GM23338 (cell line): ENCODE measurements around the gene GJA4. TPM values are rescaled to one million over a fixed set of nuclear protein-coding genes. Genes with fewer than 3 reads are reported as not detected.

Experiments
- ATAC-seq: fragments of 200-7000 bp; cut with Tn5 transposase; 3 replicates; pipeline ENCODE4 v1.9.1; 2020
- DNase-seq: peaks from one replicate; pipeline ENCODE4 v3.0.0-alpha.2; 2015; ENCODE audit warnings: low spot score
- H2AFZ ChIP-seq: fragments of 200-600 bp; sonication (generic); 2 replicates; pipeline ENCODE4 v1.8.0; 2016; ENCODE audit warnings: antibody characterized with exemption, mild to moderate bottlenecking, moderate library complexity
- H3F3A ChIP-seq: fragments of 200-600 bp; sonication (generic); replicated peaks from 2 replicates; pipeline ENCODE4 v1.8.0; 2017; ENCODE audit warnings: antibody characterized with exemption, mixed run types, low read depth
- H3K27ac ChIP-seq: fragments of 200-600 bp; sonication (generic); 2 replicates; pipeline ENCODE4 v1.6.1; 2016; ENCODE audit warnings: low read depth
- H3K27me3 ChIP-seq: fragments of 200-600 bp; sonication (generic); 2 replicates; pipeline ENCODE4 v1.8.0; 2016; ENCODE audit warnings: mild to moderate bottlenecking, mixed run types, moderate library complexity; ENCODE audit not compliant: insufficient read depth
- H3K36me3 ChIP-seq: fragments of 200-600 bp; sonication (generic); 2 replicates; pipeline ENCODE4 v1.8.0; 2016; ENCODE audit warnings: mild to moderate bottlenecking; ENCODE audit not compliant: insufficient read depth
- H3K4me1 ChIP-seq: fragments of 200-600 bp; sonication (generic); 2 replicates; pipeline ENCODE4 v1.8.0; 2016; ENCODE audit warnings: mild to moderate bottlenecking, moderate library complexity; ENCODE audit not compliant: insufficient read depth
- H3K4me2 ChIP-seq: fragments of 200-600 bp; sonication (generic); 2 replicates; pipeline ENCODE4 v1.7.1; 2017; ENCODE audit warnings: mixed run types
- H3K4me3 ChIP-seq: fragments of 200-600 bp; sonication (generic); 2 replicates; pipeline ENCODE4 v1.6.1; 2016; ENCODE audit warnings: mixed run types
- H3K79me2 ChIP-seq: fragments of 200-600 bp; sonication (generic); replicated peaks from 2 replicates; pipeline ENCODE4 v1.8.0; 2017; ENCODE audit warnings: mild to moderate bottlenecking; ENCODE audit not compliant: insufficient read depth
- H3K9me2 ChIP-seq: fragments of 200-600 bp; sonication (generic); 2 replicates; pipeline ENCODE4 v1.8.0; 2017; ENCODE audit not compliant: insufficient read depth
- H4K20me1 ChIP-seq: fragments of 200-600 bp; sonication (generic); replicated peaks from 2 replicates; pipeline ENCODE4 v1.8.0; 2017; ENCODE audit warnings: mild to moderate bottlenecking; ENCODE audit not compliant: insufficient read depth
- H3K27ac Mint-ChIP-seq: 2 replicates; pipeline ENCODE4 v1.8.0; 2020; ENCODE audit warnings: inconsistent platforms, mild to moderate bottlenecking, moderate library complexity, mixed read lengths
- H3K27me3 Mint-ChIP-seq: 3 replicates; pipeline ENCODE4 v1.8.0; 2022; ENCODE audit warnings: low read depth, mild to moderate bottlenecking, moderate library complexity, mixed read lengths, inconsistent platforms; ENCODE audit not compliant: insufficient read depth, poor library complexity
- H3K36me3 Mint-ChIP-seq: 3 replicates; pipeline ENCODE4 v1.8.0; 2021; ENCODE audit warnings: low read depth, mild to moderate bottlenecking, inconsistent platforms, moderate library complexity, mixed read lengths
- H3K4me1 Mint-ChIP-seq: 3 replicates; pipeline ENCODE4 v1.8.0; 2020; ENCODE audit warnings: mild to moderate bottlenecking, inconsistent platforms, mixed read lengths
- H3K4me3 Mint-ChIP-seq: 3 replicates; pipeline ENCODE4 v1.8.0; 2021; ENCODE audit warnings: moderate library complexity, mild to moderate bottlenecking, inconsistent platforms, mixed read lengths
- H3K9me3 Mint-ChIP-seq: 3 replicates; pipeline ENCODE4 v1.8.0; 2020; ENCODE audit warnings: moderate library complexity, mild to moderate bottlenecking, inconsistent platforms, mixed read lengths
- CREB1 ChIP-seq: fragments of 250-450 bp; sonication (Bioruptor Pico); IDR thresholded peaks from 2 replicates; pipeline ENCODE4 v1.5.0; 2020; ENCODE audit warnings: low read depth, mild to moderate bottlenecking, moderate library complexity
- ETS1 ChIP-seq: IDR thresholded peaks from 2 replicates; pipeline ENCODE4 v1.6.1; 2016; ENCODE audit warnings: antibody characterized with exemption
- ZNF114 ChIP-seq: fragments of 250-450 bp; sonication (Bioruptor Pico); IDR thresholded peaks from 2 replicates; pipeline ENCODE4 v1.5.0; 2020; ENCODE audit warnings: mild to moderate bottlenecking, moderate library complexity
- ZNF331 ChIP-seq: fragments of 250-450 bp; sonication (Bioruptor Pico); IDR thresholded peaks from 2 replicates; pipeline ENCODE4 v1.5.0; 2020; ENCODE audit warnings: low read depth, mild to moderate bottlenecking, moderate library complexity
- ZNF462 ChIP-seq: fragments of 250-450 bp; sonication (Bioruptor Pico); IDR thresholded peaks from 2 replicates; pipeline ENCODE4 v1.5.0; 2020; ENCODE audit warnings: mild to moderate bottlenecking, moderate library complexity
- polyA plus RNA-seq: library from polyadenylated mRNA; unstranded; fragments of >200 nt; fragmentation: Nextera tagmentation; extraction: Ambion mirVana; gene quantifications from 2 replicates; pipeline ENCODE4 v1.2.1, GENCODE V29; 2016
- total RNA-seq: library from RNA; depleted of rRNA; stranded (reverse); fragments of >200 nt; shearing (Covaris generic); gene quantifications from 2 replicates; pipeline ENCODE4 v1.2.3, GENCODE V29; 2014
- TF ChIP-seq, protein P1 (sequence below), 2 experiments: fragments of 200-600 bp in 1 of 2; sonication (generic) in 1 of 2; conservative IDR thresholded peaks; 2 replicates each; pipeline versions ENCODE4 v1.5.1 to v1.6.1; 2016 to 2017; ENCODE audit warnings: antibody characterized with exemption in 2 of 2, low read depth in 2 of 2, mild to moderate bottlenecking in 2 of 2, moderate library complexity in 1 of 2
- TF ChIP-seq, protein P2 (sequence below): IDR thresholded peaks from one replicate; pipeline ENCODE4 v1.6.1; 2018; ENCODE audit warnings: antibody characterized with exemption; ENCODE audit not compliant: unreplicated experiment

Gene GJA4
- total and polyA plus RNA-seq, 2 experiments from 2014 or later, result 0.95 to 2.2 TPM

DNA sequence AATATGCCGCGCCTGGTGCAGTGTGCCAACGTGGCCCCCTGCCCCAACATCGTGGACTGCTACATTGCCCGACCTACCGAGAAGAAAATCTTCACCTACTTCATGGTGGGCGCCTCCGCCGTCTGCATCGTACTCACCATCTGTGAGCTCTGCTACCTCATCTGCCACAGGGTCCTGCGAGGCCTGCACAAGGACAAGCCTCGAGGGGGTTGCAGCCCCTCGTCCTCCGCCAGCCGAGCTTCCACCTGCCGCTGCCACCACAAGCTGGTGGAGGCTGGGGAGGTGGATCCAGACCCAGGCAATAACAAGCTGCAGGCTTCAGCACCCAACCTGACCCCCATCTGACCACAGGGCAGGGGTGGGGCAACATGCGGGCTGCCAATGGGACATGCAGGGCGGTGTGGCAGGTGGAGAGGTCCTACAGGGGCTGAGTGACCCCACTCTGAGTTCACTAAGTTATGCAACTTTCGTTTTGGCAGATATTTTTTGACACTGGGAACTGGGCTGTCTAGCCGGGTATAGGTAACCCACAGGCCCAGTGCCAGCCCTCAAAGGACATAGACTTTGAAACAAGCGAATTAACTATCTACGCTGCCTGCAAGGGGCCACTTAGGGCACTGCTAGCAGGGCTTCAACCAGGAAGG, 7.4 kb upstream of the GJA4 start:
- DNase-seq (no peak), ATAC-seq (no peak)
- no peaks in the 10 kb centered on the region for H3K36me3 ChIP-seq
- Mint-ChIP-seq H3K4me3 (no peak overlapping the region), H3K9me3 (no peaks in the 10 kb centered on the region), H3K36me3 (no peaks in the 10 kb centered on the region), H3K4me1 (peaks cover 7% of the 10 kb centered on the region), H3K27ac (no peak overlapping the region), H3K27me3 (peaks cover 27% of the 10 kb centered on the region)
- peaks cover 26% of the 10 kb centered on the region for H3K27me3 ChIP-seq
- H3K79me2 ChIP-seq, result no peaks in the 10 kb centered on the region
- TF ChIP-seq, protein P1, sequence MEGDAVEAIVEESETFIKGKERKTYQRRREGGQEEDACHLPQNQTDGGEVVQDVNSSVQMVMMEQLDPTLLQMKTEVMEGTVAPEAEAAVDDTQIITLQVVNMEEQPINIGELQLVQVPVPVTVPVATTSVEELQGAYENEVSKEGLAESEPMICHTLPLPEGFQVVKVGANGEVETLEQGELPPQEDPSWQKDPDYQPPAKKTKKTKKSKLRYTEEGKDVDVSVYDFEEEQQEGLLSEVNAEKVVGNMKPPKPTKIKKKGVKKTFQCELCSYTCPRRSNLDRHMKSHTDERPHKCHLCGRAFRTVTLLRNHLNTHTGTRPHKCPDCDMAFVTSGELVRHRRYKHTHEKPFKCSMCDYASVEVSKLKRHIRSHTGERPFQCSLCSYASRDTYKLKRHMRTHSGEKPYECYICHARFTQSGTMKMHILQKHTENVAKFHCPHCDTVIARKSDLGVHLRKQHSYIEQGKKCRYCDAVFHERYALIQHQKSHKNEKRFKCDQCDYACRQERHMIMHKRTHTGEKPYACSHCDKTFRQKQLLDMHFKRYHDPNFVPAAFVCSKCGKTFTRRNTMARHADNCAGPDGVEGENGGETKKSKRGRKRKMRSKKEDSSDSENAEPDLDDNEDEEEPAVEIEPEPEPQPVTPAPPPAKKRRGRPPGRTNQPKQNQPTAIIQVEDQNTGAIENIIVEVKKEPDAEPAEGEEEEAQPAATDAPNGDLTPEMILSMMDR (conservative IDR thresholded peaks at IDR 0.05; ENCODE audit: low read depth in 2 of 2), result no peak
- no peak overlapping the region for H3K4me2 ChIP-seq
- H3K27ac ChIP-seq, result no peak overlapping the region
- H2AFZ ChIP-seq, result no peak overlapping the region
- H3F3A ChIP-seq, result no peaks in the 10 kb centered on the region
- H3K4me1 ChIP-seq, result peaks cover 4% of the 10 kb centered on the region
- H4K20me1 ChIP-seq, result no peaks in the 10 kb centered on the region
- no peaks in the 10 kb centered on the region for H3K9me2 ChIP-seq
- H3K4me3 ChIP-seq, result no peak overlapping the region

DNA sequence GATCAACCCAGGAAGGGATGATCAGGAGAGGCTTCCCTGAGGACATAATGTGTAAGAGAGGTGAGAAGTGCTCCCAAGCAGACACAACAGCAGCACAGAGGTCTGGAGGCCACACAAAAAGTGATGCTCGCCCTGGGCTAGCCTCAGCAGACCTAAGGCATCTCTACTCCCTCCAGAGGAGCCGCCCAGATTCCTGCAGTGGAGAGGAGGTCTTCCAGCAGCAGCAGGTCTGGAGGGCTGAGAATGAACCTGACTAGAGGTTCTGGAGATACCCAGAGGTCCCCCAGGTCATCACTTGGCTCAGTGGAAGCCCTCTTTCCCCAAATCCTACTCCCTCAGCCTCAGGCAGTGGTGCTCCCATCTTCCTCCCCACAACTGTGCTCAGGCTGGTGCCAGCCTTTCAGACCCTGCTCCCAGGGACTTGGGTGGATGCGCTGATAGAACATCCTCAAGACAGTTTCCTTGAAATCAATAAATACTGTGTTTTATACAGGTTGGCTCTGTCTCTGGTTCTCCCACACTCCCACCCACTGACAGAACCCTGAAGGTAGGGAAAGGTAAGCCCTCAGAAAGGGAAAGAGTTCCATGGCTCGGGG, 6.8 kb upstream of the GJA4 start:
- Histone ChIP-seq H3K4me1 (no peaks in the 10 kb centered on the region; the same call in 1 of the 2 replicates), H3K36me3 (no peaks in the 10 kb centered on the region), H3K27ac (no peak overlapping the region), H3K4me2 (no peak overlapping the region), H3K79me2 (no peaks in the 10 kb centered on the region), H3K9me2 (no peaks in the 10 kb centered on the region), H3F3A (no peaks in the 10 kb centered on the region), H2AFZ (no peak overlapping the region), H3K4me3 (no peak overlapping the region), H3K27me3 (peaks cover 20% of the 10 kb centered on the region), H4K20me1 (no peaks in the 10 kb centered on the region)
- peaks cover 5% of the 10 kb centered on the region for H3K4me1 Mint-ChIP-seq
- no peak overlapping the region for H3K4me3 Mint-ChIP-seq
- no peaks in the 10 kb centered on the region for H3K9me3 Mint-ChIP-seq
- H3K36me3 Mint-ChIP-seq, result no peaks in the 10 kb centered on the region
- ATAC-seq (no peak), DNase-seq (no peak)
- H3K27me3 Mint-ChIP-seq, result peaks cover 21% of the 10 kb centered on the region
- H3K27ac Mint-ChIP-seq, result no peak overlapping the region
- TF ChIP-seq ETS1 (no peak), ZNF462 (CRISPR knock-in tag) (no peak), CREB1 (CRISPR knock-in tag) (no peak), ZNF331 (CRISPR knock-in tag) (no peak), ZNF114 (CRISPR knock-in tag) (no peak)
- TF ChIP-seq, protein P2, sequence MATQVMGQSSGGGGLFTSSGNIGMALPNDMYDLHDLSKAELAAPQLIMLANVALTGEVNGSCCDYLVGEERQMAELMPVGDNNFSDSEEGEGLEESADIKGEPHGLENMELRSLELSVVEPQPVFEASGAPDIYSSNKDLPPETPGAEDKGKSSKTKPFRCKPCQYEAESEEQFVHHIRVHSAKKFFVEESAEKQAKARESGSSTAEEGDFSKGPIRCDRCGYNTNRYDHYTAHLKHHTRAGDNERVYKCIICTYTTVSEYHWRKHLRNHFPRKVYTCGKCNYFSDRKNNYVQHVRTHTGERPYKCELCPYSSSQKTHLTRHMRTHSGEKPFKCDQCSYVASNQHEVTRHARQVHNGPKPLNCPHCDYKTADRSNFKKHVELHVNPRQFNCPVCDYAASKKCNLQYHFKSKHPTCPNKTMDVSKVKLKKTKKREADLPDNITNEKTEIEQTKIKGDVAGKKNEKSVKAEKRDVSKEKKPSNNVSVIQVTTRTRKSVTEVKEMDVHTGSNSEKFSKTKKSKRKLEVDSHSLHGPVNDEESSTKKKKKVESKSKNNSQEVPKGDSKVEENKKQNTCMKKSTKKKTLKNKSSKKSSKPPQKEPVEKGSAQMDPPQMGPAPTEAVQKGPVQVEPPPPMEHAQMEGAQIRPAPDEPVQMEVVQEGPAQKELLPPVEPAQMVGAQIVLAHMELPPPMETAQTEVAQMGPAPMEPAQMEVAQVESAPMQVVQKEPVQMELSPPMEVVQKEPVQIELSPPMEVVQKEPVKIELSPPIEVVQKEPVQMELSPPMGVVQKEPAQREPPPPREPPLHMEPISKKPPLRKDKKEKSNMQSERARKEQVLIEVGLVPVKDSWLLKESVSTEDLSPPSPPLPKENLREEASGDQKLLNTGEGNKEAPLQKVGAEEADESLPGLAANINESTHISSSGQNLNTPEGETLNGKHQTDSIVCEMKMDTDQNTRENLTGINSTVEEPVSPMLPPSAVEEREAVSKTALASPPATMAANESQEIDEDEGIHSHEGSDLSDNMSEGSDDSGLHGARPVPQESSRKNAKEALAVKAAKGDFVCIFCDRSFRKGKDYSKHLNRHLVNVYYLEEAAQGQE, result no peak
